ENCODE data around the gene CD24.

DNA sequence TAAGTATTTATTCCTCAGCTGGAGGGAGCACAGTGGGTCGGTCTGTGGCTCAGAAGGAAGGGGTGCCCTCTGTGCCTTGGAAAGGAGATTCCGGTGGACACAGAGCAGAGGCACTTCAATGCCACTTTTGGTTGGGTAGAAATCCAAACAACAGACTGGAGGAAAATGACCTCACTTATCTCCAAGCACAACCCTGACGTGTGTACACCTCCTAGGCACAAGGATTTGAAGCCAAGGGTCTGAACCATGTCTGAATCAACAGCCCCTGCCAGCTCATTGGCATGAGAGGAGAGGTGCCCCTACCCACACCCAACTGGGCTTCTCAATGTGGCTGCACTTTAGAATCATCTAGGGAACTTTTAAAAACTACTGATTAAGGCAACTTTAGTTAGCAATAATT lies 13.4 kb downstream of the CD24 start:
- TF ChIP-seq, protein P1, sequence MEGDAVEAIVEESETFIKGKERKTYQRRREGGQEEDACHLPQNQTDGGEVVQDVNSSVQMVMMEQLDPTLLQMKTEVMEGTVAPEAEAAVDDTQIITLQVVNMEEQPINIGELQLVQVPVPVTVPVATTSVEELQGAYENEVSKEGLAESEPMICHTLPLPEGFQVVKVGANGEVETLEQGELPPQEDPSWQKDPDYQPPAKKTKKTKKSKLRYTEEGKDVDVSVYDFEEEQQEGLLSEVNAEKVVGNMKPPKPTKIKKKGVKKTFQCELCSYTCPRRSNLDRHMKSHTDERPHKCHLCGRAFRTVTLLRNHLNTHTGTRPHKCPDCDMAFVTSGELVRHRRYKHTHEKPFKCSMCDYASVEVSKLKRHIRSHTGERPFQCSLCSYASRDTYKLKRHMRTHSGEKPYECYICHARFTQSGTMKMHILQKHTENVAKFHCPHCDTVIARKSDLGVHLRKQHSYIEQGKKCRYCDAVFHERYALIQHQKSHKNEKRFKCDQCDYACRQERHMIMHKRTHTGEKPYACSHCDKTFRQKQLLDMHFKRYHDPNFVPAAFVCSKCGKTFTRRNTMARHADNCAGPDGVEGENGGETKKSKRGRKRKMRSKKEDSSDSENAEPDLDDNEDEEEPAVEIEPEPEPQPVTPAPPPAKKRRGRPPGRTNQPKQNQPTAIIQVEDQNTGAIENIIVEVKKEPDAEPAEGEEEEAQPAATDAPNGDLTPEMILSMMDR (IDR thresholded peaks at IDR 0.05 in 2 of 3, conservative IDR thresholded peaks at IDR 0.05 in 1 of 3; ENCODE audit: control insufficient read depth in 2 of 3, extremely low read depth in 1 of 3, insufficient read depth in 1 of 3, low read depth in 3 of 3, low read length in 3 of 3), result no peak
- no peak for TF ChIP-seq TARDBP (IDR thresholded peaks at IDR 0.05; ENCODE audit: borderline replicate concordance)
- TF ChIP-seq, protein P2, sequence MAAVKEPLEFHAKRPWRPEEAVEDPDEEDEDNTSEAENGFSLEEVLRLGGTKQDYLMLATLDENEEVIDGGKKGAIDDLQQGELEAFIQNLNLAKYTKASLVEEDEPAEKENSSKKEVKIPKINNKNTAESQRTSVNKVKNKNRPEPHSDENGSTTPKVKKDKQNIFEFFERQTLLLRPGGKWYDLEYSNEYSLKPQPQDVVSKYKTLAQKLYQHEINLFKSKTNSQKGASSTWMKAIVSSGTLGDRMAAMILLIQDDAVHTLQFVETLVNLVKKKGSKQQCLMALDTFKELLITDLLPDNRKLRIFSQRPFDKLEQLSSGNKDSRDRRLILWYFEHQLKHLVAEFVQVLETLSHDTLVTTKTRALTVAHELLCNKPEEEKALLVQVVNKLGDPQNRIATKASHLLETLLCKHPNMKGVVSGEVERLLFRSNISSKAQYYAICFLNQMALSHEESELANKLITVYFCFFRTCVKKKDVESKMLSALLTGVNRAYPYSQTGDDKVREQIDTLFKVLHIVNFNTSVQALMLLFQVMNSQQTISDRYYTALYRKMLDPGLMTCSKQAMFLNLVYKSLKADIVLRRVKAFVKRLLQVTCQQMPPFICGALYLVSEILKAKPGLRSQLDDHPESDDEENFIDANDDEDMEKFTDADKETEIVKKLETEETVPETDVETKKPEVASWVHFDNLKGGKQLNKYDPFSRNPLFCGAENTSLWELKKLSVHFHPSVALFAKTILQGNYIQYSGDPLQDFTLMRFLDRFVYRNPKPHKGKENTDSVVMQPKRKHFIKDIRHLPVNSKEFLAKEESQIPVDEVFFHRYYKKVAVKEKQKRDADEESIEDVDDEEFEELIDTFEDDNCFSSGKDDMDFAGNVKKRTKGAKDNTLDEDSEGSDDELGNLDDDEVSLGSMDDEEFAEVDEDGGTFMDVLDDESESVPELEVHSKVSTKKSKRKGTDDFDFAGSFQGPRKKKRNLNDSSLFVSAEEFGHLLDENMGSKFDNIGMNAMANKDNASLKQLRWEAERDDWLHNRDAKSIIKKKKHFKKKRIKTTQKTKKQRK (IDR thresholded peaks at IDR 0.05; ENCODE audit: low read depth, low read length), result no peak
- no peak for TF ChIP-seq ATF7 (IDR thresholded peaks at IDR 0.05; ENCODE audit: low read depth)
- no peak for TF ChIP-seq CHD4 (IDR thresholded peaks at IDR 0.05)
- no peak for TF ChIP-seq EP300 (IDR thresholded peaks at IDR 0.05; ENCODE audit: borderline replicate concordance in 1 of 2, control insufficient read depth in 1 of 2, low read depth in 2 of 2, low read length in 2 of 2)
- no peak for TF ChIP-seq IRF4 (IDR thresholded peaks at IDR 0.05; ENCODE audit: low read depth, low read length)
- TF ChIP-seq POLR2AphosphoS5 (IDR thresholded peaks at IDR 0.05; ENCODE audit: low read length), result no peak
- no peak for TF ChIP-seq EZH2 (IDR thresholded peaks at IDR 0.05; ENCODE audit: borderline replicate concordance, control insufficient read depth, low read depth, low read length)
- TF ChIP-seq NBN (IDR thresholded peaks at IDR 0.05), result no peak
- no peak for TF ChIP-seq STAT3 (IDR thresholded peaks at IDR 0.05; ENCODE audit: low read depth, low read length)
- TF ChIP-seq YBX1 (IDR thresholded peaks at IDR 0.05), result no peak
- no peak for TF ChIP-seq SMAD1 (IDR thresholded peaks at IDR 0.05; ENCODE audit: low read depth, partially characterized antibody)
